ENCODE data around the gene C18orf63. TPM values are rescaled to one million over a fixed set of nuclear protein-coding genes. Genes with fewer than 3 reads are reported as not detected.

The C18orf63 gene
- not detected in 2 replicates for total RNA-seq

DNA sequence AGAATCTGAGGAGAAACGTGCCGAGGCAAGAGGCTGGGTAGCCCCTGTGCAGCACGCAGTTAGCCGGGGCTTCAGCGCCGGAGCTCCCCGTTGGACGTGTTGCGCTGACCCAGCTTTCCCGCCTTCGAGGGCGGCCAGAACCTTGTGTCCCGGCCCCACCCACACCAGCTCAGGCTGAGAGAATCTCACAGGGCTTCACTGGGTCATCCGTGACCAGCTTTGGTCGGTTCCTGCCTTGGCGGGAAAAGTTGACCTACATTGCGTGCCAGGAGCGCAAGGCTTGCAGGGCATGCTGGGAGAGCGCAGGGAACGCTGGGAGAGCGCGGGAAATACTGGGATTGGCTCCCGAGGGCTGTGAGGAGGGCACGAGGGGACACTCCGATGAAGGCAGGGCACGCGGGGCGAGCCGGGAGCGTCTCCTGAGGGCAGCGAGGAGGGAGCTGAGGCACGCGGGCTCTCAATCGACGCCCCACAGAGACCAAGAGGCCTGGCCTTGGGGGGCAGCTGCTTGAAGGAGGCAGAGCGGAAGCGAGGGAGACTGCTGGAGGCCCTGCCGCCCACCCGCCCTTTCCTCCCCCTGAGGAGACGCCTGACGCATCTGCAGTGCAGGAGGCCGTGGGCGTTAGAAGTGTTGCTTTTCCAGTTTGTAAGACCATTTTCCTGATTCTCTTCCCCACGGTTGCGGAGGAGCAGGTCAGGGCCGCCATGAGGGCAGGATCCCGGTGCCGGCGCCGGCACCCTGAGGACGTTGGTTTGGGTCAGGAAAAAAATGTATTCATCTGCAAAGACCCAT, at the start of gene C18orf63:
C18orf63 (plus strand) TSS at position 376 of the 793 bp plus-strand sequence. CDS start 2,027 bp downstream, outside the sequence.

DNA sequence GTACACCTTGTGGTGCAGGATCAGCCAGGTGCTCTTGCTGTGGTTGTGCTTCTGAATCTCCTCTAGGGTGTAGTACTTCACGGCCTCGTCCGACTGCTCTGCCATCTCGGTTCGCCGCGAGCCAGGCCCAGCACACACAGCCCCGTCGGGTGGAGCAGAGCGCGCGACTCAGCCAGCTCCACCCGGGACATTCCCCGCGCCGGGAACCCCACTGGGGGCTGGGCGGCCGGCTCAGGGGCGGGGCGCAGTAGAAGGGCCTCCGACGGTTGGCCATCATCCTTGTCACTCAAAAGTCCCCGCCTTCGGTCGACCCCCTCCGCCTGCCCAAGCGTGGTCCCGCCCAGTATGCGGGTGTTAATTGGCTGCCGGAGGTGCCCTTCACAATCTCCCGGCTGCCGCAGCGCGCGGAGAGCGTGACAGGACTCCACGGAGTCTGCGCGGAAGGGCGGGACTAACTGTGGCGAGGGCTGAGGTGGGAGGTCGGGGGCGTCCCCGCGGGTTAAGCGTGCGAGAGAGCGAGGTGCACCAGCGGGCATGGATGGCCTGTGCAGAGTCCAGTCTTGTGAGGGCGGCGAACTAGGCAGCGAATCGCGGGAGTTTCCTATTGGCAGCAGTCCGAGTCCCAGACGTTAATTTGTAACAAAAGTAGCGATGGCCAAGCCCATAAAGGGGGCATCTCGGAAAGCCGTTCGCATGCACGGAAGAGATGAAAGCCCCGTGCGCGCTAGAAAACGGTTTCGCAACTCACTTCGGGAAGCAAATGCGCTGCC, 23.7 kb upstream of the C18orf63 start, which contains the start of gene CYB5A:
CYB5A (minus strand) TSS at position 193 of the 770 bp plus-strand sequence; CDS start at position 105, 88 bp downstream.

Other genes with a start within 250 kb of the C18orf63 start
- gene FBXO15, start 168.0 kb upstream of the C18orf63 start, total RNA-seq, result 0.38 and 0.85 TPM in 2 replicates
- 27.1 and 63.6 TPM in 2 replicates for gene TIMM21, start 167.3 kb upstream of the C18orf63 start, total RNA-seq
- 55.4 and 92.7 TPM in 2 replicates for gene CYB5A, start 23.9 kb upstream of the C18orf63 start, total RNA-seq
- not detected in 2 replicates for gene DIPK1C, start 141.5 kb downstream of the C18orf63 start, total RNA-seq
- gene CNDP2, start 180.5 kb downstream of the C18orf63 start, total RNA-seq, result 31.6 and 84.0 TPM in 2 replicates
- not detected in 2 replicates for gene CNDP1, start 218.7 kb downstream of the C18orf63 start, total RNA-seq